Stimulated activated effector memory CD8-positive, alpha-beta T cell treated with anti-CD3 and anti-CD28 coated beads, Interleukin-12 subunit alpha, Interleukin-12 subunit beta, amount 100 ng/mL, for 72 hours (primary cell): ENCODE data around the gene LHX3.
A peak's percentile ranks its signal among the peaks of the same experiment; 100 is the strongest.

Source experiments
- ATAC-seq: fragments of 150-1000 bp; cut with Tn5 transposase; 2 replicates; pipeline ENCODE4 v1.10.0; 2021
- DNase-seq, 2 donors: peaks; one replicate each; pipeline ENCODE4 v3.0.0; 2021 to 2022; ENCODE audit warnings: low spot score in 2 of 2
- H3K27ac Mint-ChIP-seq: one replicate; pipeline ENCODE4 v1.8.0; 2022; ENCODE audit warnings: mild to moderate bottlenecking, mixed read lengths
- H3K36me3 Mint-ChIP-seq: one replicate; pipeline ENCODE4 v1.8.0; 2022; ENCODE audit warnings: mild to moderate bottlenecking, mixed read lengths
- H3K4me1 Mint-ChIP-seq: one replicate; pipeline ENCODE4 v1.8.0; 2022; ENCODE audit warnings: mixed read lengths
- H3K4me3 Mint-ChIP-seq: one replicate; pipeline ENCODE4 v1.8.0; 2022; ENCODE audit warnings: mild to moderate bottlenecking, mixed read lengths
- H3K9me3 Mint-ChIP-seq: one replicate; pipeline ENCODE4 v1.8.0; 2022; ENCODE audit warnings: mixed read lengths

LHX3 gene

GRCh38 chr9:136207616-136208015 is 2.7 kb upstream of the LHX3 start:
- H3K4me3 Mint-ChIP-seq, result no peak overlapping the region
- ATAC-seq (no peak), DNase-seq (no peak)
- H3K4me1 Mint-ChIP-seq, result no peaks in the 10 kb centered on the region
- no peak overlapping the region for H3K27ac Mint-ChIP-seq
- no peaks in the 10 kb centered on the region for H3K9me3 Mint-ChIP-seq
- H3K36me3 Mint-ChIP-seq, result peaks cover 29% of the 10 kb centered on the region

GRCh38 chr9:136206602-136207275 is 1.8 kb upstream of the LHX3 start:
- Mint-ChIP-seq H3K9me3 (no peaks in the 10 kb centered on the region), H3K4me3 (no peak overlapping the region), H3K36me3 (peaks cover 20% of the 10 kb centered on the region), H3K4me1 (no peaks in the 10 kb centered on the region), H3K27ac (no peak overlapping the region)
- ATAC-seq, result no peak
- no peak for DNase-seq

GRCh38 chr9:136205707-136205992 is 722 bp upstream of the LHX3 start:
- H3K27ac Mint-ChIP-seq, result no peak overlapping the region
- H3K36me3 Mint-ChIP-seq, result peaks cover 14% of the 10 kb centered on the region
- no peaks in the 10 kb centered on the region for H3K9me3 Mint-ChIP-seq
- DNase-seq, result no peak
- no peaks in the 10 kb centered on the region for H3K4me1 Mint-ChIP-seq
- ATAC-seq, result no peak
- no peak overlapping the region for H3K4me3 Mint-ChIP-seq

- no peak for DNase-seq
- H3K27ac Mint-ChIP-seq, result no peak overlapping the region
- ATAC-seq, result no peak
- H3K4me3 Mint-ChIP-seq, result no peak overlapping the region
- no peaks in the 10 kb centered on the region for H3K9me3 Mint-ChIP-seq
- H3K4me1 Mint-ChIP-seq, result no peaks in the 10 kb centered on the region
- H3K36me3 Mint-ChIP-seq, result peaks cover 12% of the 10 kb centered on the region
Measured at GRCh38 chr9:136204145-136204805, 653 bp downstream of the LHX3 start.

- ATAC-seq, result peak; percentile 9
- Mint-ChIP-seq H3K9me3 (no peaks in the 10 kb centered on the region), H3K4me3 (no peak overlapping the region), H3K4me1 (no peaks in the 10 kb centered on the region), H3K36me3 (peaks cover 5% of the 10 kb centered on the region), H3K27ac (no peak overlapping the region)
- no peak for DNase-seq
Measured at GRCh38 chr9:136203408-136204144, 1.4 kb downstream of the LHX3 start.

- H3K9me3 Mint-ChIP-seq, result no peaks in the 10 kb centered on the region
- no peaks in the 10 kb centered on the region for H3K36me3 Mint-ChIP-seq
Measured at GRCh38 chr9:136202454-136203407, 2.2 kb downstream of the LHX3 start.

GRCh38 chr9:136201609-136202453 is 3.1 kb downstream of the LHX3 start:
- no peak overlapping the region for H3K27ac Mint-ChIP-seq
- H3K4me3 Mint-ChIP-seq, result no peak overlapping the region
- H3K4me1 Mint-ChIP-seq, result peaks cover 2% of the 10 kb centered on the region
- ATAC-seq, result no peak
- DNase-seq, result no peak
- no peaks in the 10 kb centered on the region for H3K9me3 Mint-ChIP-seq
- no peaks in the 10 kb centered on the region for H3K36me3 Mint-ChIP-seq

More at GRCh38 chr9:136202454-136203407, 2.2 kb downstream of the LHX3 start:
- H3K4me3 Mint-ChIP-seq, result no peak overlapping the region
- no peak for ATAC-seq
- no peaks in the 10 kb centered on the region for H3K4me1 Mint-ChIP-seq
- no peak for DNase-seq
- H3K27ac Mint-ChIP-seq, result no peak overlapping the region

- H3K27ac Mint-ChIP-seq, result no peak overlapping the region
- DNase-seq (no peak), ATAC-seq (no peak)
- no peak overlapping the region for H3K4me3 Mint-ChIP-seq
- no peaks in the 10 kb centered on the region for H3K36me3 Mint-ChIP-seq
- no peaks in the 10 kb centered on the region for H3K9me3 Mint-ChIP-seq
- H3K4me1 Mint-ChIP-seq, result peaks cover 8% of the 10 kb centered on the region
Measured at GRCh38 chr9:136201174-136201573, 3.8 kb downstream of the LHX3 start.

- no peaks in the 10 kb centered on the region for H3K36me3 Mint-ChIP-seq
- ATAC-seq (no peak), DNase-seq (no peak)
- peaks cover 8% of the 10 kb centered on the region for H3K4me1 Mint-ChIP-seq
- no peak overlapping the region for H3K4me3 Mint-ChIP-seq
- H3K9me3 Mint-ChIP-seq, result no peaks in the 10 kb centered on the region
- H3K27ac Mint-ChIP-seq, result no peak overlapping the region
Measured at GRCh38 chr9:136200424-136200823, 4.5 kb downstream of the LHX3 start.

GRCh38 chr9:136199391-136200288 is 5.3 kb downstream of the LHX3 start:
- Mint-ChIP-seq H3K27ac (no peak overlapping the region), H3K4me3 (no peak overlapping the region), H3K9me3 (no peaks in the 10 kb centered on the region), H3K36me3 (no peaks in the 10 kb centered on the region), H3K4me1 (peaks cover 8% of the 10 kb centered on the region)
- no peak for ATAC-seq
- DNase-seq, result no peak

- H3K4me3 Mint-ChIP-seq, result no peak overlapping the region
- H3K4me1 Mint-ChIP-seq, result peaks cover 8% of the 10 kb centered on the region
- ATAC-seq, result no peak
- no peaks in the 10 kb centered on the region for H3K9me3 Mint-ChIP-seq
- H3K27ac Mint-ChIP-seq, result no peak overlapping the region
- no peaks in the 10 kb centered on the region for H3K36me3 Mint-ChIP-seq
- DNase-seq, result no peak
Measured at GRCh38 chr9:136198605-136199083, 6.3 kb downstream of the LHX3 start.

GRCh38 chr9:136197930-136198604 is 6.9 kb downstream of the LHX3 start:
- H3K4me3 Mint-ChIP-seq, result no peak overlapping the region
- H3K36me3 Mint-ChIP-seq, result no peaks in the 10 kb centered on the region

More at GRCh38 chr9:136197930-136198604, 6.9 kb downstream of the LHX3 start:
- H3K4me1 Mint-ChIP-seq, result peaks cover 8% of the 10 kb centered on the region
- ATAC-seq (no peak), DNase-seq (no peak)
- no peaks in the 10 kb centered on the region for H3K9me3 Mint-ChIP-seq
- no peak overlapping the region for H3K27ac Mint-ChIP-seq
